PFSK-1 (cell line): ENCODE measurements around the gene ZNF823.

Source experiments
- FOXP2 ChIP-seq: optimal IDR thresholded peaks from 2 replicates; pipeline ENCODE3; 2011; ENCODE audit warnings: borderline replicate concordance, control low read depth, inconsistent platforms; ENCODE audit not compliant: insufficient read depth; ENCODE audit errors: extremely low read length, extremely low read depth
- POLR2AphosphoS5 ChIP-seq: IDR thresholded peaks from 2 replicates; pipeline ENCODE4 v1.6.1; 2012; ENCODE audit warnings: low read depth, mild to moderate bottlenecking, control low read depth, low read length, moderate library complexity
- REST ChIP-seq, 2 experiments: IDR thresholded peaks; 2 replicates each; pipeline versions ENCODE4 v1.6.1 to v1.8.0; 2011 to 2012; ENCODE audit warnings: low read depth in 2 of 2, low read length in 2 of 2, control low read depth in 1 of 2, inconsistent platforms in 1 of 2, mild to moderate bottlenecking in 1 of 2, moderate library complexity in 1 of 2; ENCODE audit not compliant: insufficient read depth in 1 of 2
- SIN3A ChIP-seq: IDR thresholded peaks from 2 replicates; pipeline ENCODE4 v1.6.1; 2012; ENCODE audit warnings: mild to moderate bottlenecking, low read length, moderate library complexity, borderline replicate concordance; ENCODE audit not compliant: insufficient read depth
- TAF1 ChIP-seq: IDR thresholded peaks from 2 replicates; pipeline ENCODE4 v1.6.1; 2012; ENCODE audit warnings: low read length, control low read depth, borderline replicate concordance; ENCODE audit not compliant: insufficient read depth

The ZNF823 gene

GRCh38 chr19:11781295-11782057 is 42.7 kb upstream of the ZNF823 start:
- TF ChIP-seq POLR2AphosphoS5 (no peak), SIN3A (no peak), REST (IDR thresholded peaks at IDR 0.05; ENCODE audit: insufficient read depth in 1 of 2, low read depth in 2 of 2, low read length in 2 of 2) (no peak), FOXP2 (no peak), TAF1 (no peak)

GRCh38 chr19:11780431-11781020 is 41.8 kb upstream of the ZNF823 start:
- TF ChIP-seq FOXP2, result no peak
- TF ChIP-seq REST (IDR thresholded peaks at IDR 0.05; ENCODE audit: insufficient read depth in 1 of 2, low read depth in 2 of 2, low read length in 2 of 2), result no peak
- TF ChIP-seq TAF1, result no peak
- no peak for TF ChIP-seq POLR2AphosphoS5
- no peak for TF ChIP-seq SIN3A

GRCh38 chr19:11769995-11770394 is 31.2 kb upstream of the ZNF823 start:
- TF ChIP-seq REST (IDR thresholded peaks at IDR 0.05; ENCODE audit: insufficient read depth in 1 of 2, low read depth in 2 of 2, low read length in 2 of 2) (no peak), POLR2AphosphoS5 (no peak), SIN3A (no peak), TAF1 (no peak), FOXP2 (no peak)

- TF ChIP-seq REST (IDR thresholded peaks at IDR 0.05; ENCODE audit: insufficient read depth in 1 of 2, low read depth in 2 of 2, low read length in 2 of 2), result no peak
- no peak for TF ChIP-seq FOXP2
- TF ChIP-seq POLR2AphosphoS5, result no peak
- no peak for TF ChIP-seq SIN3A
- no peak for TF ChIP-seq TAF1
Observed at GRCh38 chr19:11767633-11768133, 28.9 kb upstream of the ZNF823 start.
